A549 (cell line): ENCODE results near the gene HAND2. TPM values are rescaled to one million over a fixed set of nuclear protein-coding genes. Genes with fewer than 3 reads are reported as not detected.

Experiments
- ATAC-seq, 2 experiments: fragments of 200-7000 bp in 1 of 2; fragments of >200 bp in 1 of 2; cut with Nextera tagmentation in 1 of 2; cut with Tn5 transposase in 1 of 2; 3 replicates each; pipeline versions ENCODE4 v1.8.0 to v1.9.1; 2018 to 2020; ENCODE audit warnings: mild to moderate bottlenecking in 1 of 2, moderate library complexity in 1 of 2
- CTCF ChIA-PET: fragments of 300-600 bp; sonication (Branson Sonifier 250); formaldehyde crosslinking; extraction: SDS; loops from one replicate; lab custom pipeline; 2021; ENCODE audit warnings: antibody characterized with exemption, inconsistent platforms; lab: Yijun Ruan, JAX
- POLR2A ChIA-PET: fragments of 350-600 bp; formaldehyde crosslinking; extraction: SDS; loops from one replicate; lab custom pipeline; 2021; ENCODE audit warnings: antibody characterized with exemption, inconsistent platforms; lab: Yijun Ruan, JAX
- DNase-seq, 2 experiments: peaks; one replicate each; pipeline versions ENCODE4 v3.0.0 to v3.0.0-alpha.2; 2011 to 2016; ENCODE audit warnings: low read depth in 1 of 2, low spot score in 1 of 2
- FAIRE-seq: peaks from 2 replicates; lab custom pipeline; 2011; peaks lifted over from hg19 to GRCh38; lab: Jason Lieb, UNC
- H3K27ac ChIP-seq, 2 experiments: fragments of >200 bp; sonication (Bioruptor Twin); formaldehyde crosslinking; 3 replicates each; pipeline ENCODE4 v1.5.1; 2016 to 2017
- H3K4me1 ChIP-seq: fragments of >200 bp; sonication (Bioruptor Twin); formaldehyde crosslinking; 3 replicates; pipeline ENCODE4 v1.6.1; 2016
- H3K4me2 ChIP-seq: fragments of >200 bp; sonication (Bioruptor Twin); formaldehyde crosslinking; 3 replicates; pipeline ENCODE4 v1.6.1; 2016
- H3K4me3 ChIP-seq: fragments of >200 bp; sonication (Bioruptor Twin); formaldehyde crosslinking; 3 replicates; pipeline ENCODE4 v1.5.1; 2016
- H3K9me3 ChIP-seq: fragments of >200 bp; sonication (Bioruptor Twin); formaldehyde crosslinking; 3 replicates; pipeline ENCODE4 v1.6.1; 2016
- ATOH8 ChIP-seq: fragments of 250-450 bp; sonication (Bioruptor Pico); IDR thresholded peaks from 2 replicates; pipeline ENCODE4 v1.5.0; 2020; ENCODE audit warnings: low read depth, mild to moderate bottlenecking, moderate library complexity
- KDM1A ChIP-seq: fragments of 200-600 bp; sonication (generic); IDR thresholded peaks from 2 replicates; pipeline ENCODE4 v1.6.1; 2016; ENCODE audit warnings: low read depth, mild to moderate bottlenecking
- SMC3 ChIP-seq: fragments of >200 bp; sonication (Bioruptor Twin); formaldehyde crosslinking; IDR thresholded peaks from 3 replicates; pipeline ENCODE4 v1.6.1; 2018; ENCODE audit warnings: inconsistent platforms
- WGBS: methylation state at CpG from one replicate; pipeline ENCODE4 v1.1.6; 2017; ENCODE audit errors: missing lambda C conversion rate; 5-methylcytosine and 5-hydroxymethylcytosine counted together
- polyA plus RNA-seq, 4 experiments: library from polyadenylated mRNA; depleted of rRNA in 3 of 4; stranded (reverse); fragments of >200 nt; fragmentation: RNase III in 1 of 4; extraction: RNeasy Plus Mini Kit Qiagen cat#74134 plus additional on column Dnase treatment in 1 of 4; gene quantifications; 2 replicates in 3 of 4; 3 replicates in 1 of 4; pipeline ENCODE4 v1.2.3, GENCODE V29; 2011 to 2017

The HAND2 gene
- polyA plus RNA-seq, 2 of the 4 experiments (the other 2 are of a cell fraction), result 0.44 to 0.63 TPM

GRCh38 chr4:173477016-173477415 is 53.0 kb downstream of the HAND2 start:
- POLR2A ChIA-PET, result no interaction called here
- 11% methylated on average over 1 of the region's 1 CpG for WGBS
- ATAC-seq (no peak), FAIRE-seq (no peak), DNase-seq (no peak)
- Histone ChIP-seq H3K4me2 (no peak overlapping the region), H3K4me3 (no peak overlapping the region), H3K4me1 (no peaks in the 10 kb centered on the region), H3K27ac (no peak overlapping the region), H3K9me3 (no peaks in the 10 kb centered on the region)
- TF ChIP-seq KDM1A, result no peak
- no peak for TF ChIP-seq SMC3
- TF ChIP-seq ATOH8 (CRISPR knock-in tag), result no peak
- CTCF ChIA-PET, result interaction anchor here (0.8 to 1.1 kb wide), 2 partner anchors 17 to 21 kb away, joined by 3 read pairs; no protein-coding TSS in a partner anchor

Other genes starting within 250 kb of the HAND2 start
- gene HMGB2, start 195.9 kb downstream of the HAND2 start, polyA plus RNA-seq (2011; rRNA removed), result 67.3 and 128 TPM in 2 replicates
- 101 to 108 TPM (median 103 TPM) in 3 replicates for gene HMGB2, start 195.9 kb downstream of the HAND2 start, polyA plus RNA-seq (2017; fragmentation: RNase III; extraction: RNeasy Plus Mini Kit Qiagen cat#74134 plus additional on column Dnase treatment)
- 12.0 and 19.6 TPM in 2 replicates for gene SAP30, start 159.3 kb downstream of the HAND2 start, polyA plus RNA-seq (2011; rRNA removed)
- 16.5 to 18.4 TPM (median 17.2 TPM) in 3 replicates for gene SAP30, start 159.3 kb downstream of the HAND2 start, polyA plus RNA-seq (2017; fragmentation: RNase III; extraction: RNeasy Plus Mini Kit Qiagen cat#74134 plus additional on column Dnase treatment)
- not detected in 2 replicates for gene SCRG1, start 131.1 kb downstream of the HAND2 start, polyA plus RNA-seq (2011; rRNA removed)
- not detected in 3 replicates for gene SCRG1, start 131.1 kb downstream of the HAND2 start, polyA plus RNA-seq (2017; fragmentation: RNase III; extraction: RNeasy Plus Mini Kit Qiagen cat#74134 plus additional on column Dnase treatment)